HG03196 (cell line): ENCODE results near the gene LAT.
"Not testable (repeated sequence)": the region's sequence is repeated elsewhere in the genome, so short reads cannot be mapped to it uniquely, and the experiment has no call there.

ENCODE experiments used
- ATAC-seq: cut with Tn5 transposase; IDR thresholded peaks from one replicate; pipeline ENCODE4 v1.9.1; 2021; ENCODE audit not compliant: unreplicated experiment

LAT gene

GRCh38 chr16:28977703-28978662 is 6.9 kb upstream of the LAT start:
- ATAC-seq: no peak

DNA sequence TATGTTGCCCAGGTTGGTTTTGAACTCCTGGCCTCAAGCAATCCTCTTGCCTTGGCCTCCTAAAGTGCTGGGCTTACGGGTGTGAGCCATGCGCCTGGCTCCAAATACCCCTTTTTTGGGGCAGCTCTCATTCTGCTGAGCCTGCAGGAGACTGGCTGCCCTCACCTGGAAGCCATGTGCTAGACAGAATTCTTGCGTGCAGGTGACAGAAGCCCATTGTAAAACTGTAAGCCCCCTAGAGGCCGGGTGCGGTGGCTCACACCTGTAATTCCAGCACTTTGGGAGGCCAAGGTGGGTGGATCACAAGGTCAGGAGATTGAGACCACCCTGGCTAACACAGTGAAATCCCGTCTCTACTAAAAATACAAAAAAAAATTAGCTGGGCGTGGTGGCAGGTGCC is 4.5 kb upstream of the LAT start:
- not testable (repeated sequence) for ATAC-seq

DNA sequence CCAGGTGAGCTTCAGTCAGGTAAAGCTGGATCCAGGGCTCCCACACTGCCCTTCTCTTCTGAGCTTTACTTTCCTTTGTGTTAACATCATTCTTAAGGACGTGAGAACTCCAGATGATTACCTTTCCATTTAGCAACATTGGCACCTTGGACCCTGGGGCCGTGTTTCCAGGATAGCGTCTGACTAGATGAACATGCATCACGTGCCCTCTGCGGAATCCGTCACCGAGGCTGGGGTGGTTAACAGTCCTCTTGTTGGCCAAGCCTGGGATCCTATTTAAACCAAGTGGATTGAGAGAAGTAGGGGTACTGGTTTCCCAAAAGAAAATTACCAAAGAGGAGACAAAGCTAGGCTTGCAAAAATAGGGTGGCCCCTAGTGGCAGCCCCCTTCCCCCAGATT is 3.9 kb upstream of the LAT start:
- no peak for ATAC-seq

DNA sequence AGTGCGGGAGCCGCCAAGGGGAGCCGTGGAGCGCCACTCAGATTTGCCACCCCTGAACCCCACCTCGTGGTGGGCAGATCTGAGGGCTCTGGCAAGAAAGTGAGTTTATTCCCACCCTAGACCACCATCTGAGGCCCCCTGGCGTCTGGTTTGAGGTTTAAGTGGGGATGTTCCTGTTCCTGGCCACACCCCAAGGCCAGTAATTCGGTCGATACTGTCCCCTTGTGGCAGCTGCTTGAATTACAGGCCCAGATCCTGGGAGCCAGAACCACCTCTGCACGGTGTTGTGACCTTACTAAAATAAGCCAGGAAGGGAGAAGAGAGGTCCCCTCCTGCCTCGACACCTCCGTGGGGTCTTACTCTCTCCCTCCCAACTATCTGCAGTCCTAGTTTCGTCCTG is 3.3 kb upstream of the LAT start:
- ATAC-seq: no peak

DNA sequence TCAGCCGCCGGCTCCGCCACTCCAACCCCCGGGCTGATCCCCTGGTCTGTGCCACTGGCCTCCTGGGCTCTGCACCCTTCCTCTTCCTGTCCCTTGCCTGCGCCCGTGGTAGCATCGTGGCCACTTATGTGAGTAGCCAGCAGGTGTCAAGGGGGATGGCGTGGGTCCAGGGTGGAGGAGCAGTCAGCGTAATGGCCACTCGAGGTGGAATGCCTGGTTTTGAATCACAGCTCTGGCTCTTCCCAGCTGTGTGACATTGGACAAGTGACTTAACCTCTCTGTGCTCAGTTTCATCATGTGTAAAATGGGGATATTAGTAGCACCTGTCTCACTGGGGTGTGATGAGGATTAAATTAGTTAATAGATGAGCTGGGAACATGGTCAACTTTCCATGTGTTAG is 2.4 kb upstream of the LAT start:
- ATAC-seq: no peak

- ATAC-seq: no peak
Measured at GRCh38 chr16:28982949-28983348, 1.9 kb upstream of the LAT start.

- no peak for ATAC-seq
Measured at GRCh38 chr16:28983644-28984043, 1.2 kb upstream of the LAT start.

- no peak for ATAC-seq
Measured at GRCh38 chr16:28984091-28984490, 761 bp upstream of the LAT start.

DNA sequence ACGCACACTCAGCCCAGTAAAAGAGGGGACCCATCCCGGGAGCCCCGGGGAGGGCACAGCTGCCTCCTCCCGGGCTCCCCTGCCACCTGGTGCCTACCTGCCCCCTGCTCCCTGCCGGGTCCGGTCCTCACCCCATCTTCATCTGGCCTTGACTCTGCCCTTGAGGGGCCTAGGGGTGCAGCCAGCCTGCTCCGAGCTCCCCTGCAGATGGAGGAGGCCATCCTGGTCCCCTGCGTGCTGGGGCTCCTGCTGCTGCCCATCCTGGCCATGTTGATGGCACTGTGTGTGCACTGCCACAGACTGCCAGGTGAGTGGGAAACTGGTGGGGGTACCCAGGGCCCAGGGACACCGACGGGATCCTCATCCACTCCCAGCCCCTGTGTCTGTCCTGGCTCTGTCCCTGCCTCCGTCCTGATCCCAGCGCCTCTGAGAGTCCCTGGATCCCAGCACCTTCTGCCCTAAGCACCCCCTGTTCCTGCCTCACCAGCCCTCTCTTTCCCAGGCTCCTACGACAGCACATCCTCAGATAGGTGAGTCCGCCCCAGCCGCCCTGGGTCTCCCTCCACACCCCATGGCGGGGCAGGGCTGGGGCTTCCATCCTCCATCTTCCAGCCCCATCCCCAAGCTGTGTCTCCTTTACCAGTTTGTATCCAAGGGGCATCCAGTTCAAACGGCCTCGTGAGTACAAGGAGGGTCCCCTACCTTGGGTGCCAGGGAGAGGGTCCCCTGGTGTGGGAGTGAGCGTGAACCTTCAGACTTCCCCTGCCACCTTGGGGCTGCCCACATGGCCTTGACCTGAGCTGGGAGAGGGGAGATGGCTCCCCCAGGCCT is 574 bp downstream of the LAT start:
- no peak for ATAC-seq

GRCh38 chr16:28986046-28986445 is 1.2 kb downstream of the LAT start:
- ATAC-seq: no peak

DNA sequence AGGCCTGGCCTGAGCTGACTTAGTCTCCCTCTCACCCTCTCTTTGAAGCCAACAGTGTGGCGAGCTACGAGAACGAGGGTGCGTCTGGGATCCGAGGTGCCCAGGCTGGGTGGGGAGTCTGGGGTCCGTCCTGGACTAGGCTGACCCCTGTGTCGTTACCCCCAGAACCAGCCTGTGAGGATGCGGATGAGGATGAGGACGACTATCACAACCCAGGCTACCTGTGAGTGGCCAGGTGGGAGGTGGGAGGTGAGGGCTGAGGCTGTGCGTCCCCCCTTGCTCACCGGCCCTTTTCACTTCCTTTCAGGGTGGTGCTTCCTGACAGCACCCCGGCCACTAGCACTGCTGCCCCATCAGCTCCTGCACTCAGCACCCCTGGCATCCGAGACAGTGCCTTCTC is 1.6 kb downstream of the LAT start:
- no peak for ATAC-seq

- no peak for ATAC-seq
Measured at GRCh38 chr16:28987170-28987853, 2.5 kb downstream of the LAT start.

DNA sequence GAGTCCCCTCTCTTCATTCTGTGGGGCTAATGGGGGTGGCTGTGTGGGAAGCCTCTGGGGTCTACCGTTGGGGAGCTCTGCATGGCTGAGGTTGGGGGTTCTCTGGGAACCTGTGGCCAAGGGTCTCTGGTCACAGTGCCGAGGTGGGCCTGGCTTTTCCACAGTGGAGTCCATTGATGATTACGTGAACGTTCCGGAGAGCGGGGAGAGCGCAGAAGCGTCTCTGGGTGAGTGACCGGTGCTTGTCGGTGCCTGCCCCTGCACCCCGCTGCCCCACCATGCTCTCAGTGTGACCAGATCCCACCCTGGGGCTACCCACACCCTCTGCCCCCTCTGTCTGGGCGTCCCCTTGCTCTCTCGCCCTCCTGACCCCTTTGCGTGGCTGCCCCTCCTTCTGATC is 4.5 kb downstream of the LAT start:
- no peak for ATAC-seq

GRCh38 chr16:28990375-28991040 is 5.7 kb downstream of the LAT start:
- ATAC-seq: no peak

DNA sequence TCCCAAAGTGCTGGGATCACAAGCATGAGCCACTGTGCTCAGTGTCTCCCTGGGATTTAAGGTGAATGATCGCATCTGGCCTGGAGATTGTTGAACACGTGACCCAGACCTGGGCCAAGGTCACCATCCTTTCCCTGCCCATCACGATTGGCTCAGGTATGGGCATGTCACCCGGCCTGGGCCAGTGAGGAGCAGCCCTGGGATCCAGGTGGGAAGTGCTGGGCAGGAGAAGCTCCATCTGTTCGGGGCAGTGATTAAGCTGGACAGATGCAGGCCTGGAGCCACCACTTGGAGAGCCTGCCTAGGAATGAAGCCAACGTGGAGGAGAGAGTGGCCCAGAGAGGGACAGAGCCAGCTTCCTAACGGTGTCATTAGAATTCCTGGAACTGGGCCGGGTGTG is 6.8 kb downstream of the LAT start:
- ATAC-seq: no peak

- ATAC-seq: no peak
Measured at GRCh38 chr16:28992496-28992895, 7.6 kb downstream of the LAT start.

DNA sequence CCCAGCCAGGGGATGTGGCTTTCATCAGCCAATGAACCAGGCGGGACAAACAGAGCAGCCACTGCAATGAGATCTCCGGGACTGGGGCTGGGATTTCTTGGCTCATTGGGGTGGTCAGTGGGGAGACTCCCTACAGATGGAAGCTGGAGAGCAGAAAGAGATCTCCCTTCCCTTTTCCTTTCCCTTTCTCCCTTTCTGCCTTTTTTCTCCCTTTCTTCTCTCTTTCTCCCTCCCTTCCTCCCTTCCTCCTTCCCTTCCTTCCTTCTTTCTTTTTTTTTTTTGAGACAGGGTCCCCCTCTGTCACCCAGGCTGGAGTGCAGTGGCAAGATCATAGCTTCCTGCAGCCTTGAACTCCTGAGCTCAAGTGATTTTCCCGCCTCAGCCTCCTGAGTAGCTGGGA is 14.0 kb downstream of the LAT start:
- ATAC-seq: no peak

GRCh38 chr16:28999577-28999976 is 14.7 kb downstream of the LAT start:
- no peak for ATAC-seq

DNA sequence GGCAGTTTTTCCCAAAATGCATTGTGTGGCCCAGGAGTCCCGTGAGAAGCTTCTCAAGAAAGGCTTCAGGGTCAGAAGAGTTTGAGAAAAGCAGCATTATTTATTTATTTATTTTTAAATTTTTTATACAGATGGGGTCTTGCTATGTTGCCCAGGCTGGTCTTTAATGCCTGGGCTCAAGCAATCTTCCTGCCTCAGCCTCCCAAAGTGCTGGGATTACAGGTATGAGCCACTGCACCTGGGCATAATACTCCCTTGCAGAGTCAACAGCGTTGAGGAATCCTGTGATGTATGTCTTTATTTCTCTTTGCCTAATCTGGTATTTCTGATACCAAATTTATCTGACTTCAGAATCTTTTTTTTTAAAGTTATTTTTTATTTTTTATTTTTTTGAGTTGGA is 15.2 kb downstream of the LAT start:
- ATAC-seq: no peak

GRCh38 chr16:29004496-29005139 is 19.8 kb downstream of the LAT start:
- ATAC-seq: not testable (repeated sequence)
